ENCODE results near the gene NFIA. TPM values are rescaled to one million over a fixed set of nuclear protein-coding genes. Genes with fewer than 3 reads are reported as not detected.

NFIA gene
- total and polyA plus RNA-seq, 10 of the 15 experiments (the other 5 are each of a cell fraction or from before 2014, with no cell fraction given), result 0.10 to 0.16 TPM; not detected in 8

DNA sequence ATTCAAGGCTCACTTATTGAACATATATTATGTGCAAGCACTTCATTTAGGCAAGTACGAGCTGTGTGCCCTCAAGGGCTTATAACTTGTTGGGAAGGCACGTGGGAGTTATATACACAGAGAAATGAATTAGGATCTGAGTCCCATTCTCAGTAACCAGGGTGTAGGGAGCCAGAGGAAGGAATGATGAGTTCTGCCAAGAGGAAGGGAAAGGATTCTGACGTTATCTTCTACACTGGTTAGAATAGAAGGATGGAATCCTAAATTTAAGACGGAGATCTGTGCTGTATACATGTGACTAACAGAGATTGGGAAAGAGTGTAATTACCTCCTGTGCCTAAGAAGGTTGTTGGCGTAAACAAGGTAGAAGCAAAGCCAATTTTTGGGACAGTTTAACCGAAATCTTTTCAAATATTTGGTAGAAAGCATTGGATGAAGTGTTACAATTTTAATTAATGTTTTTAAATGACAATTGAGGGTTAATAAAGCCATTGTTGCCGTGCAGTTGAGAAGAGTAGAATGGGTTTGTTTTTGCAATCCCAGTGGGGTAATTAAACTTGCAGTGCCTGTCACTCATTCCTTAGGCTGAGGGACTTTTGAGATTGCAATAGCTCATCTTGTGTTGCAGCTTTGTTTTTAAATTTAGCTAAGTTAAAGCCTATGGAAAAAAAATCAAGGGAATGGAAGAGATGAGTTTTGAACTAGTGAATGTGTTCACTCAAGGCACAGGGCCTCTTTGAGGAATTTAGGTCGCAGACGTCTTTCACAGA is 177.2 kb downstream of the NFIA start:
- in situ Hi-C loops (cut with MboI), result no loop called here
- no peak overlapping the region for H3K4me2 ChIP-seq (ENCODE audit: control insufficient read depth, insufficient read depth)
- H4K20me1 ChIP-seq (ENCODE audit: control insufficient read depth, insufficient read depth), result no peaks in the 10 kb centered on the region
- no peak overlapping the region for H2AFZ ChIP-seq (ENCODE audit: control insufficient read depth, low read depth, low read length)
- ChIA-PET RAD21 (ENCODE audit: unreplicated experiment) (no interaction called here), CTCF (no interaction called here), SMC1A (ENCODE audit: uncharacterized antibody, unreplicated experiment) (no interaction called here), POLR2A (no interaction called here)
- no peak for TF ChIP-seq BACH1 (IDR thresholded peaks at IDR 0.05; ENCODE audit: borderline replicate concordance)
- no peak for TF ChIP-seq KDM1A (IDR thresholded peaks at IDR 0.05; ENCODE audit: borderline replicate concordance)
- H3K36me3 ChIP-seq (ENCODE audit: control insufficient read depth in 2 of 2, insufficient read depth in 2 of 2, low read length in 1 of 2), result no peaks in the 10 kb centered on the region
- H3K79me2 ChIP-seq (ENCODE audit: control insufficient read depth, insufficient read depth, low read length), result no peaks in the 10 kb centered on the region
- FAIRE-seq (no peak), DNase-seq (ENCODE audit: low read depth, low spot score) (no peak), ATAC-seq (no peak)
- H3K9ac ChIP-seq (ENCODE audit: control insufficient read depth, insufficient read depth, low read length), result no peak overlapping the region
- H3K27ac ChIP-seq (ENCODE audit: control insufficient read depth, insufficient read depth), result no peak overlapping the region
- no peaks in the 10 kb centered on the region for H3K9me3 ChIP-seq (replicated peaks; ENCODE audit: control insufficient read depth, insufficient read depth, low read length)
- no peaks in the 10 kb centered on the region for H3K27me3 ChIP-seq (replicated peaks in 1 of 2; ENCODE audit: control insufficient read depth in 2 of 2, insufficient read depth in 2 of 2, low read length in 1 of 2)
- H3K4me1 ChIP-seq (ENCODE audit: control insufficient read depth, insufficient read depth, low read length), result no peaks in the 10 kb centered on the region
- no peak overlapping the region for H3K4me3 ChIP-seq
- BruUV-seq (replicated peaks), result no TSS peak
- 28% methylated on average over 9 of the region's 9 CpGs for WGBS (ENCODE audit: insufficient coverage, insufficient replicate concordance, low lambda C conversion rate, missing lambda C conversion rate)
- intact Hi-C loops (cut with micrococcal nuclease; ENCODE audit: unreplicated experiment), result no loop called here

- FAIRE-seq (no peak), ATAC-seq (no peak), DNase-seq (ENCODE audit: low read depth, low spot score) (no peak)
- H3K4me2 ChIP-seq (ENCODE audit: control insufficient read depth, insufficient read depth), result no peak overlapping the region
- ChIA-PET SMC1A (ENCODE audit: uncharacterized antibody, unreplicated experiment) (no interaction called here), RAD21 (ENCODE audit: unreplicated experiment) (no interaction called here), POLR2A (no interaction called here), CTCF (no interaction called here)
- no peaks in the 10 kb centered on the region for H4K20me1 ChIP-seq (ENCODE audit: control insufficient read depth, insufficient read depth)
- no peak overlapping the region for H3K9ac ChIP-seq (ENCODE audit: control insufficient read depth, insufficient read depth, low read length)
- no peaks in the 10 kb centered on the region for H3K36me3 ChIP-seq (ENCODE audit: control insufficient read depth in 2 of 2, insufficient read depth in 2 of 2, low read length in 1 of 2)
- no peak overlapping the region for H3K27ac ChIP-seq (ENCODE audit: control insufficient read depth, insufficient read depth)
- no peak overlapping the region for H3K4me3 ChIP-seq
- H3K79me2 ChIP-seq (ENCODE audit: control insufficient read depth, insufficient read depth, low read length), result no peaks in the 10 kb centered on the region
- no peaks in the 10 kb centered on the region for H3K27me3 ChIP-seq (replicated peaks in 1 of 2; ENCODE audit: control insufficient read depth in 2 of 2, insufficient read depth in 2 of 2, low read length in 1 of 2)
- H2AFZ ChIP-seq (ENCODE audit: control insufficient read depth, low read depth, low read length), result no peak overlapping the region
- H3K4me1 ChIP-seq (ENCODE audit: control insufficient read depth, insufficient read depth, low read length), result no peaks in the 10 kb centered on the region
- in situ Hi-C loops (cut with MboI), result no loop called here
- intact Hi-C loops (cut with micrococcal nuclease; ENCODE audit: unreplicated experiment), result no loop called here
- H3K9me3 ChIP-seq (replicated peaks; ENCODE audit: control insufficient read depth, insufficient read depth, low read length), result no peaks in the 10 kb centered on the region
- no TSS peak for BruUV-seq (replicated peaks)
- 69% methylated on average over 7 of the region's 7 CpGs for WGBS (ENCODE audit: insufficient coverage, insufficient replicate concordance, low lambda C conversion rate, missing lambda C conversion rate)
- TF ChIP-seq SMARCA5 (IDR thresholded peaks at IDR 0.05) (no peak), EED (IDR thresholded peaks at IDR 0.05; ENCODE audit: low read depth) (no peak), NFYA (IDR thresholded peaks at IDR 0.05; ENCODE audit: borderline replicate concordance, low read depth, low read length) (no peak), IKZF1 (conservative IDR thresholded peaks at IDR 0.05) (no peak), HDAC6 (IDR thresholded peaks at IDR 0.05; ENCODE audit: unreplicated experiment) (no peak), ZZZ3 (IDR thresholded peaks at IDR 0.05; ENCODE audit: control insufficient read depth, insufficient read length, low read depth) (no peak), SIN3A (IDR thresholded peaks at IDR 0.05; ENCODE audit: low read depth, low read length) (no peak), HDGF (IDR thresholded peaks at IDR 0.05) (no peak), YBX1 (IDR thresholded peaks at IDR 0.05) (no peak), RELB (IDR thresholded peaks at IDR 0.05; ENCODE audit: low read depth) (no peak), JUNB (IDR thresholded peaks at IDR 0.05) (no peak), SMAD5 (IDR thresholded peaks at IDR 0.05; ENCODE audit: low read depth) (no peak), CBFB (IDR thresholded peaks at IDR 0.05; ENCODE audit: low read depth) (no peak)
These were observed 177.8 kb downstream of the NFIA start for GRCh38 chr1:61260171-61260570.

Measured in GM12878 (cell line).